Measurements from ENCODE around the gene SYF2. TPM values are rescaled to one million over a fixed set of nuclear protein-coding genes. Genes with fewer than 3 reads are reported as not detected.
"Not testable (repeated sequence)": the region's sequence is repeated elsewhere in the genome, so short reads cannot be mapped to it uniquely, and the experiment has no call there.

SYF2 gene
- total and polyA plus RNA-seq, 2 experiments from 2014 or later: 24.6 to 82.6 TPM

DNA sequence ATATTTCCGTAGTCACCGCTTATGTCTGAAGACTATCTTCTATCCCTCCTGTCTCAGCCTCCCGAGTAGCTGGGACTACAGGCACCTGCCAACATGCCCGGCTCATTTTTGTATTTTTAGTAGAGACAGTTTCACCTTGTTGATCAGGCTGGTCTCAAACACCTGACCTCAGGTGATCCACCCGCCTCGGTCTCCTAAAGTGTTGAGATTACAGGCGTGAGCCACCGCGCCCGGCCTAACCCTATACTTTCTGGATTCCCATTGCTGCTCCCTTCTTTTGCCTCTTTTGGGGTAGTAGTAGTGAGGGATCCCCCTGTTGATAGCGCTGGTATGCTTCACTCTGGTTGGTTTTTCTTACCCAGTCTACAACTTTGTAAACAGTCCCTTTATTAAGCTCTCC is 5.7 kb upstream of the SYF2 start (continued):
- TF ChIP-seq, protein P1, sequence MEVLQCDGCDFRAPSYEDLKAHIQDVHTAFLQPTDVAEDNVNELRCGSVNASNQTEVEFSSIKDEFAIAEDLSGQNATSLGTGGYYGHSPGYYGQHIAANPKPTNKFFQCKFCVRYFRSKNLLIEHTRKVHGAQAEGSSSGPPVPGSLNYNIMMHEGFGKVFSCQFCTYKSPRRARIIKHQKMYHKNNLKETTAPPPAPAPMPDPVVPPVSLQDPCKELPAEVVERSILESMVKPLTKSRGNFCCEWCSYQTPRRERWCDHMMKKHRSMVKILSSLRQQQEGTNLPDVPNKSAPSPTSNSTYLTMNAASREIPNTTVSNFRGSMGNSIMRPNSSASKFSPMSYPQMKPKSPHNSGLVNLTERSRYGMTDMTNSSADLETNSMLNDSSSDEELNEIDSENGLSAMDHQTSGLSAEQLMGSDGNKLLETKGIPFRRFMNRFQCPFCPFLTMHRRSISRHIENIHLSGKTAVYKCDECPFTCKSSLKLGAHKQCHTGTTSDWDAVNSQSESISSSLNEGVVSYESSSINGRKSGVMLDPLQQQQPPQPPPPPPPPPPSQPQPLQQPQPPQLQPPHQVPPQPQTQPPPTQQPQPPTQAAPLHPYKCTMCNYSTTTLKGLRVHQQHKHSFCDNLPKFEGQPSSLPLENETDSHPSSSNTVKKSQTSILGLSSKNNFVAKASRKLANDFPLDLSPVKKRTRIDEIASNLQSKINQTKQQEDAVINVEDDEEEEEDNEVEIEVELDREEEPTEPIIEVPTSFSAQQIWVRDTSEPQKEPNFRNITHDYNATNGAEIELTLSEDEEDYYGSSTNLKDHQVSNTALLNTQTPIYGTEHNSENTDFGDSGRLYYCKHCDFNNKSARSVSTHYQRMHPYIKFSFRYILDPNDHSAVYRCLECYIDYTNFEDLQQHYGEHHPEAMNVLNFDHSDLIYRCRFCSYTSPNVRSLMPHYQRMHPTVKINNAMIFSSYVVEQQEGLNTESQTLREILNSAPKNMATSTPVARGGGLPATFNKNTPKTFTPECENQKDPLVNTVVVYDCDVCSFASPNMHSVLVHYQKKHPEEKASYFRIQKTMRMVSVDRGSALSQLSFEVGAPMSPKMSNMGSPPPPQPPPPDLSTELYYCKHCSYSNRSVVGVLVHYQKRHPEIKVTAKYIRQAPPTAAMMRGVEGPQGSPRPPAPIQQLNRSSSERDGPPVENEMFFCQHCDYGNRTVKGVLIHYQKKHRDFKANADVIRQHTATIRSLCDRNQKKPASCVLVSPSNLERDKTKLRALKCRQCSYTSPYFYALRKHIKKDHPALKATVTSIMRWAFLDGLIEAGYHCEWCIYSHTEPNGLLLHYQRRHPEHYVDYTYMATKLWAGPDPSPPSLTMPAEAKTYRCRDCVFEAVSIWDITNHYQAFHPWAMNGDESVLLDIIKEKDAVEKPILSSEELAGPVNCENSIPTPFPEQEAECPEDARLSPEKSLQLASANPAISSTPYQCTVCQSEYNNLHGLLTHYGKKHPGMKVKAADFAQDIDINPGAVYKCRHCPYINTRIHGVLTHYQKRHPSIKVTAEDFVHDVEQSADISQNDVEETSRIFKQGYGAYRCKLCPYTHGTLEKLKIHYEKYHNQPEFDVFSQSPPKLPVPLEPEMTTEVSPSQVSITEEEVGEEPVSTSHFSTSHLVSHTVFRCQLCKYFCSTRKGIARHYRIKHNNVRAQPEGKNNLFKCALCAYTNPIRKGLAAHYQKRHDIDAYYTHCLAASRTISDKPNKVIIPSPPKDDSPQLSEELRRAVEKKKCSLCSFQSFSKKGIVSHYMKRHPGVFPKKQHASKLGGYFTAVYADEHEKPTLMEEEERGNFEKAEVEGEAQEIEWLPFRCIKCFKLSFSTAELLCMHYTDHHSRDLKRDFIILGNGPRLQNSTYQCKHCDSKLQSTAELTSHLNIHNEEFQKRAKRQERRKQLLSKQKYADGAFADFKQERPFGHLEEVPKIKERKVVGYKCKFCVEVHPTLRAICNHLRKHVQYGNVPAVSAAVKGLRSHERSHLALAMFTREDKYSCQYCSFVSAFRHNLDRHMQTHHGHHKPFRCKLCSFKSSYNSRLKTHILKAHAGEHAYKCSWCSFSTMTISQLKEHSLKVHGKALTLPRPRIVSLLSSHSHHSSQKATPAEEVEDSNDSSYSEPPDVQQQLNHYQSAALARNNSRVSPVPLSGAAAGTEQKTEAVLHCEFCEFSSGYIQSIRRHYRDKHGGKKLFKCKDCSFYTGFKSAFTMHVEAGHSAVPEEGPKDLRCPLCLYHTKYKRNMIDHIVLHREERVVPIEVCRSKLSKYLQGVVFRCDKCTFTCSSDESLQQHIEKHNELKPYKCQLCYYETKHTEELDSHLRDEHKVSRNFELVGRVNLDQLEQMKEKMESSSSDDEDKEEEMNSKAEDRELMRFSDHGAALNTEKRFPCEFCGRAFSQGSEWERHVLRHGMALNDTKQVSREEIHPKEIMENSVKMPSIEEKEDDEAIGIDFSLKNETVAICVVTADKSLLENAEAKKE (CRISPR knock-in tag; IDR thresholded peaks at IDR 0.05): no peak
- TF ChIP-seq ZNF331 (CRISPR knock-in tag; IDR thresholded peaks at IDR 0.05; ENCODE audit: low read depth) (no peak), CREB1 (CRISPR knock-in tag; IDR thresholded peaks at IDR 0.05; ENCODE audit: low read depth) (no peak), STAT1 (IDR thresholded peaks at IDR 0.05; ENCODE audit: unreplicated experiment) (no peak), NANOG (IDR thresholded peaks at IDR 0.05; ENCODE audit: borderline replicate concordance) (no peak), EZH2phosphoT487 (IDR thresholded peaks at IDR 0.05; ENCODE audit: unreplicated experiment) (no peak), JUNB (IDR thresholded peaks at IDR 0.05; ENCODE audit: unreplicated experiment) (no peak)

DNA sequence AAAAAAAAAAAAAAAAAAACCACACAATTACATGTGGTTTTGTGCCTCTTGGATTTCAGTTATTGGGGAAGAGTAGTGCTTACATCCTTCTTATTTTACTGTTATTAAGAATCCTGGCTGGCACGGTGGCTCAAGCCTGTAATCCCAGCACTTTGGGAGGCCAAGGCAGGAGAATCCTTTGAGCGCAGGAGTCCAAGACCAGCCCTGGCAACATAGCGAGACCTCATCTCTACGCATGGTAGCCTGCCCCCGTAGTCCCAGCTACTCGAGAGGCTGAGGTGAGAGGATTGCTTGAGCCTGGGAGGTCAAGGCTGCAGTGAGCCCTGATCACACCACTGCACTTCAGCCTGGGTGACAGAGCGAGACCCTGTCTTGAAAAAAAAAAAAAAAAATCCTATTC is 4.0 kb upstream of the SYF2 start:
- not testable (repeated sequence) for H4K20me1 ChIP-seq (replicated peaks; ENCODE audit: insufficient read depth); H3K4me3 ChIP-seq; H3K27ac Mint-ChIP-seq; ATAC-seq; H3K27me3 ChIP-seq (ENCODE audit: insufficient read depth); H3K27ac ChIP-seq (ENCODE audit: low read depth); H3K4me2 ChIP-seq; H3K9me2 ChIP-seq (ENCODE audit: insufficient read depth); DNase-seq (ENCODE audit: low spot score); H3K4me3 Mint-ChIP-seq; H3K9me3 Mint-ChIP-seq; H2AFZ ChIP-seq; H3K36me3 ChIP-seq (ENCODE audit: insufficient read depth)
- Mint-ChIP-seq H3K4me1 (peaks cover 13% of the 10 kb centered on the region), H3K36me3 (ENCODE audit: low read depth) (peaks cover 16% of the 10 kb centered on the region), H3K27me3 (ENCODE audit: insufficient read depth, low read depth, poor library complexity) (peaks cover 13% of the 10 kb centered on the region)
- H3K4me1 ChIP-seq (ENCODE audit: insufficient read depth): peaks cover 15% of the 10 kb centered on the region
- peaks cover 36% of the 10 kb centered on the region for H3K79me2 ChIP-seq (replicated peaks; ENCODE audit: insufficient read depth)
- H3F3A ChIP-seq (replicated peaks; ENCODE audit: low read depth): peaks cover 11% of the 10 kb centered on the region

DNA sequence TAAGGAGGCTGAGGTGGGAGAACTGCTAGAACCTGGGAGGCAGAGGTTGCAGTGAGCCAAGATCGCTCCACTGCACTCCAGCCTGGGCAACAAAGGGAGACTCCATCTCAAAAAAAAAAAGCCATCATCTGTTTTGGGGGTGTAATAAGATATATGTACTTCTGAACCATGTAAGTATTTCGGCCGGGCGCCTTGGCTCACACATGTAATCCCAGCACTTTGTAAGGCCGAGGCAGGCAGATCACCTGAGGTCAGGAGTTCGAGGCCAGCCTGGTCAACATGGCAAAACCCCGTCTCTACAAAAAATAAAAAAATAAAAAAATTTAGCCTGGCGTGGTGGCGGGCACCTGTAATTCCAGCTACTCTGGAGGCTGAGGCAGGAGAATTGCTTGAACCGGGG is 3.1 kb upstream of the SYF2 start:
- H3K4me1 Mint-ChIP-seq: peaks cover 13% of the 10 kb centered on the region
- DNase-seq (ENCODE audit: low spot score); H3K36me3 ChIP-seq (ENCODE audit: insufficient read depth); H3K4me3 ChIP-seq; ATAC-seq; H3K27ac Mint-ChIP-seq; H4K20me1 ChIP-seq (replicated peaks; ENCODE audit: insufficient read depth); H3K27me3 ChIP-seq (ENCODE audit: insufficient read depth); H3K9me2 ChIP-seq (ENCODE audit: insufficient read depth); H3F3A ChIP-seq (replicated peaks; ENCODE audit: low read depth); H3K27me3 Mint-ChIP-seq (ENCODE audit: insufficient read depth, low read depth, poor library complexity); H3K4me3 Mint-ChIP-seq; H2AFZ ChIP-seq; H3K4me2 ChIP-seq; H3K9me3 Mint-ChIP-seq; H3K27ac ChIP-seq (ENCODE audit: low read depth); H3K4me1 ChIP-seq (ENCODE audit: insufficient read depth): not testable (repeated sequence)
- H3K36me3 Mint-ChIP-seq (ENCODE audit: low read depth): peaks cover 16% of the 10 kb centered on the region
- H3K79me2 ChIP-seq (replicated peaks; ENCODE audit: insufficient read depth): peaks cover 42% of the 10 kb centered on the region
